GM13976 (cell line): Measurements from ENCODE around the gene ATP9A.
"Not testable (repeated sequence)": the region's sequence is repeated elsewhere in the genome, so short reads cannot be mapped to it uniquely, and the experiment has no call there.

Experiments used
- DNase-seq: peaks from one replicate; pipeline ENCODE4 v3.0.0; 2012; ENCODE audit warnings: low spot score
- in situ Hi-C: fragments of 300-500 bp; cut with MboI; formaldehyde crosslinking; loops from one replicate; pipeline ENCODE4 v1.12.0; 2022; ENCODE audit warnings: low sequenced_read_pairs, mixed read lengths, inconsistent platforms; ENCODE audit not compliant: unreplicated experiment
- TF ChIP-seq, protein P1 (sequence below): IDR thresholded peaks from 2 replicates; pipeline ENCODE4 v1.5.1; 2012; ENCODE audit warnings: borderline replicate concordance, mild to moderate bottlenecking; ENCODE audit not compliant: insufficient read depth; ENCODE audit errors: extremely low read depth, missing control alignments, control extremely low read depth

The ATP9A gene

DNA sequence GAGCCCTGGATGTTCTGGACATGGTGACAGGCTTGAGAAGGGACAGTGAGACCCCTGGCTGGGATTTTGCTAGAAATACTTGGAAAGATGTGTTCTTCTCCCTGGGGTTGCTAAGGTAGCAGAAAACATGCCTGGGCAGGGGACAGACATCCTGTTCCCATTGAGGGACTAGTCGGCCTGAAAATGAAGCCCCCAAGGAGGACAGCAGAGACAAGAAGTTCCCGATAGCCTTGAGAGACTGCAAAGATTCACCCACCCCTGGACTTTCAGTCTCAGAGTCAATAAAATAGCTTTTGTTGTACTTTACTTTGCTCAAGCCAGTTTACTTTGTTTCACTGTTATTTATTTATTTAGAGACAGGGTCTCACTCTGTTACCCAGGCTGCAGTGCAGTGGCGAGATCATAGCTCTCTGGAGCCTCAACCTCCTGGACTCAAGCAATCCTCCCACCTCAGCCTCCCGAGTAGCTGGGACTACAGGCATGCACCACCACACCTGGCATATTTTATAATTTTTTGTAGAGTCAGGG, 28.4 kb downstream of the ATP9A start:
- no peak for DNase-seq
- TF ChIP-seq, protein P1, sequence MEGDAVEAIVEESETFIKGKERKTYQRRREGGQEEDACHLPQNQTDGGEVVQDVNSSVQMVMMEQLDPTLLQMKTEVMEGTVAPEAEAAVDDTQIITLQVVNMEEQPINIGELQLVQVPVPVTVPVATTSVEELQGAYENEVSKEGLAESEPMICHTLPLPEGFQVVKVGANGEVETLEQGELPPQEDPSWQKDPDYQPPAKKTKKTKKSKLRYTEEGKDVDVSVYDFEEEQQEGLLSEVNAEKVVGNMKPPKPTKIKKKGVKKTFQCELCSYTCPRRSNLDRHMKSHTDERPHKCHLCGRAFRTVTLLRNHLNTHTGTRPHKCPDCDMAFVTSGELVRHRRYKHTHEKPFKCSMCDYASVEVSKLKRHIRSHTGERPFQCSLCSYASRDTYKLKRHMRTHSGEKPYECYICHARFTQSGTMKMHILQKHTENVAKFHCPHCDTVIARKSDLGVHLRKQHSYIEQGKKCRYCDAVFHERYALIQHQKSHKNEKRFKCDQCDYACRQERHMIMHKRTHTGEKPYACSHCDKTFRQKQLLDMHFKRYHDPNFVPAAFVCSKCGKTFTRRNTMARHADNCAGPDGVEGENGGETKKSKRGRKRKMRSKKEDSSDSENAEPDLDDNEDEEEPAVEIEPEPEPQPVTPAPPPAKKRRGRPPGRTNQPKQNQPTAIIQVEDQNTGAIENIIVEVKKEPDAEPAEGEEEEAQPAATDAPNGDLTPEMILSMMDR, result no peak

DNA sequence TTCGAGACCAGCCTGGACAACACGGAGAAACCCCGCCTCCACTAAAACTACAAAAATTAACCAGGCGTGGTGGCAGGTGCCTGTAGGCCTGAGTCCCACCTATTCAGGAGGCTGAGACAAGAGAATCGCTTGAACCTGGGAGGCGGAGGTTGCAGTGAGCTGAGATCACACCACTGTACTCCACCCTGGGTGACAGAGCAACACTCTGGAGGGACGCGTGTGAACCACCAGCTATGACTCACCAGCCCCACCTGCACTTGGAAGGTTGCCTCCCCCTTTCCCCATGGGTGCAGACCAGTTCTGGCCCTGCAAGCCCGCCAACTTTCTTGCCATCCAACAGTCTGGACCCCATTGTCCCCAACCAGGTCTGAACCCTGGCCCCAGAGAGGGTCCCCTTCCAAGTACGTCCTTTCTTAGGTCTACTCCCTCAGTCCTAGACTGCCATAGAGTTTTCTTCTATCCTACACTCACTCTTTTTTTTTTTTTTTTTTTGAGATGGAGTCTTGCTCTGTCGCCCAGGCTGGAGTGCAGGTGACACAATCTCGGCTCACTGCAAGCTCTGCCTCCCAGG, 29.2 kb downstream of the ATP9A start:
- DNase-seq, result no peak
- TF ChIP-seq, protein P1, result no peak
- in situ Hi-C loops, result no loop called here

More for the DNA sequence above, 28.4 kb downstream of the ATP9A start:
- in situ Hi-C loops, result no loop called here

DNA sequence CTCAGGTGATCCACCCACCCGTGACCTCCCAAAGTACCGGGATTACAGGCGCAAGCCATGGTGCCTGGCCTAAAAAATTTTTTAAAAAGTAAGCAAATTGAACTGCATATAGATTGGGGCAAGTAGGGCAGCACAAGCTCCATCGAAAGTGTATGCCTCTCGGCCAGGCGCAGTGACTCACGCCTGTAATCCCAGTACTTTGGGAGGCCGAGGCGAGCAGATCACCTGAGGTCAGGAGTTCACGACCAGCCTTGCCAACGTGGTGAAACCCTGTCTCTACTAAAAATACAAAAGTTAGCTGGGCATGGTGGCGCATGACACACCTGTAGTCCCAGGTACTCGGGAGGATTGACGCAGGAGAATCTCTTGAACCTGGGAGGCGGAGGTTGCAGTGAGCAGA, 29.9 kb downstream of the ATP9A start:
- DNase-seq, in situ Hi-C loops: not testable (repeated sequence)

DNA sequence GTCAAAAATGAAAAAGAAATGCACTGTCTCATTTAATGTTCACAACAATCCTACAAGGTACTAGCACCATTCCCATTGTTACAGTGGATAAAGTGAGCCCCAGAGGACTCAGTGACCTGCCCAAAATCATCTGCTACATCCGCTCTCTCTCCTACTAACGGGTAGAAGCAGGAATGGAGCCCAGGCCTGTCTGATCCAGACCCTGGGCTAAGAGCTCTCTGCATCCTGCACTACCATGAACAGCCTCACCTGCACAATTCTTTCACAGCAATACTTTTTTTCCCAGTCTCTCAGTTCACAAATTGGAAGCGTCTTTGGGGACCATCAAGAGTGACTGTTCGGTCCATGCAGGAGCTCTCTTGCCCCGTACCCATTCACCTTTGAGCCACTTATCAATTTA, 31.2 kb downstream of the ATP9A start:
- in situ Hi-C loops, result no loop called here
- TF ChIP-seq, protein P1, result no peak
- DNase-seq, result no peak

DNA sequence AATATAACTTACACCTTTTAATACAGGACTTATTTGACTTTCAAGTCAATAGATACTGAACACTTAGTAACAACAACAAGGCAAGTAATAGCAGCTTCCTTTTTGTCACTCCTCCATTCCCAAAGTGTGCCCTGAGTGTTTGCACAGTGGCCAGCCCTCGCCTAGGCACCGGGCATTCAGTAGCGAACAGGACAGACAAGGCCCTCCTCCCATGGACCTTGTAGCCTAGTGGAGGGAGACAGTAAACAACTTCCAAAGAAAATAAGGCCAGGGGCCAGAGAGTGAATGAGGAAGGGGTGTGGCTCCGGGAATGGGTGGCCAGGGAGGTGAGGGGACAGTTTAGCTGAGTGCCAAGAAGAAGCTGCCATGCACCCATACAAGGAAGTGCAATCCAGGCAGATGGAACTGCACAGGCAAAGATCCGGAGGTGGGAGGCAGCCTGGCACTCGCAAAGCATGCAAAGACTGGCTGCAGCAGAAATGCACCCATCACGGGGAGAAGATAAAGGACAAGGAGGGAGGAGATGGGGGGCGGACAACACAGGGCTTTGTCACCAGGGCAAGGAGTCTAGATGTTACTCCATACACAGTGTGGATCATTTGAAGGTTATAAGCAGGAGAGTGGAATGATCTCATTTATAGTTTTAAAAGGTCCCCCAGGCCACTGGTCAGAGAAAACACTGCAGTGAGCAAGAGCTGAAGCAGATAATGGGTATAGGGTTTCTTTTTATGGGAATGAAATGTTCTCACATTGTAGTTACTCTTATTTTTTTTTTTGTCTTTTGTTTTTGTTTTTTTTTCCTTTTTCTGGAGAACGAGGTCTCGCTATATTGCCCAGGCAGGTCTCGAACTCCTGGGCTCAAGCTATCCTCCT, 32.2 kb downstream of the ATP9A start:
- in situ Hi-C loops, result no loop called here
- TF ChIP-seq, protein P1, result no peak
- DNase-seq, result no peak

DNA sequence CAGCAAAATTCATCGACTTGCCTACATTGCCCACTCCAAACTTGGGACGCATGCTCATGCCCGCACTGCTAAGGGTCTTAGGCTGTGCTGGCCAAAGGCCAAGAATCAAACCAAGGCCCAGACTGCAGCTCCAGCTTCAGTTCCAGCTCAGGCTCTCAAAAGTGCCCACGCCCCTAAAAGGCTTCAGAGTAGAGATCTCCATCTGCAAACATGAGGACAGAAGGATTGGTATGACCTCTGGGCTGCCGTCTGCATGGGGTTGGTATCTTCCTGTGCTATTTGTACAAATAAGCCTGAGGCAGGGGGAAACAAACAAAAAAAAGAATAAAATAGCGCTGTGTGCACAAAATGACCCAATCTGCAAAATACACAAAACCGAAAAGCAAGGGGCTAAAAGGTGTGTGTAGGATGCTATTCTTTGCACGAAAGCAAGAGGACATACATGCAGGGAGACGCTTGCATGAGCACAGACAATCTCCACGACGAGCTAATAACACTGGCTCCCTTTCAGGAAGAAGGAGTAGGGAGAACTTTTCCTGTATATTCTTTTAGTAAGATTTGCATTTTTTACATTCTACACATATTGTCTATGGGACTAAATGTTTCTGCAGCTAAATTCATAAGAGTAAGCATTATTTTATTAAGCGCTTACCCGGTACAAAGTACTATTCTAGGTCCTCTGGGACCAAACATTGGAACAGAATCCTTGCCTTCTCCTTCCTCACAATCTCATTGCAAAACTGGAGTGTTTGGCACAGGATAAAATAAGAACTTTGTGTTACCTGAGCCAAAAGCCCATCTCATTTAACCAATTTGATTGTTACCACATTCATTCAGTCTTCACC, 33.1 kb downstream of the ATP9A start:
- DNase-seq, result no peak
- in situ Hi-C loops, result no loop called here
- TF ChIP-seq, protein P1, result no peak
